UCSD-AML1 (cell line): Measurements from ENCODE around the gene C7.
"Not testable (repeated sequence)": the region's sequence is repeated elsewhere in the genome, so short reads cannot be mapped to it uniquely, and the experiment has no call there.

Source experiments
- DNase-seq: peaks from one replicate; lab custom pipeline; 2025; ENCODE audit not compliant: unreplicated experiment; lab: John Stamatoyannopoulos, UW

Gene C7

DNA sequence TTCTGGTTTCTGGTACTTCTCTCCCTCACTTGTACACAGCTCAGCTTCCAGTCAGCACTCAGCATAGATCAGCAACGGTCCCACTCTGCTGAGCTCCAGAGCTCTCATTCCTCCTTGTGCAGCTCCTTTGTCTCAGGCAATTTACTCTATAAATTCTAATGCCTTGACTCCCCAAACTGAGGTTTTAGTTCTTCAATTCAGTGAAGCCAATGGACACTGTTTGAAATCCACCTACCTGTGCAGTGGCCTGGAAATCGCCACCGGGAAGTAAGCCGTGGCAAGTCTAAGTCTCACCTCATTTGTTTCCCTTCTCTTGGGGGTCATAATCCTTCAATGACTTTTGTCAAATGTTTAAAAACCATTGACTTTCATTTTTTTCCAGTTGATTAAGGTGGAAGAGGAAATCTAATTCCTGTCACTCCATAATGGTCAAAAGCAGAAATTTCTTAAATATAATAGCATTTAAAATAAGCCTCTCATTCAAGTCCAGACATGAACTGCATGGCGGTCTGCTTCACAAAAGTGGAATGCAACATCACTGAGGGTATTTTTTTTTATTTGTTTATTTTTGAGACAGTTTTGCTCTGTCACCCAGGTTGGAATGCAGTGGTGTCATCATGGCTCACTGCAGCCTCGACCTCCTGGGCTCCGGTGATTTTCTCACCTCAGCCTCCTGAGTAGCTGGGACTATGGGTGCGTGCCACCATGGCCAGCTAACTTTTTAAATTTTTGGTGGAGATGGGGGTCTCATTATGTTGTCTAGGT is 79.6 kb downstream of the C7 start:
- DNase-seq, result no peak

DNA sequence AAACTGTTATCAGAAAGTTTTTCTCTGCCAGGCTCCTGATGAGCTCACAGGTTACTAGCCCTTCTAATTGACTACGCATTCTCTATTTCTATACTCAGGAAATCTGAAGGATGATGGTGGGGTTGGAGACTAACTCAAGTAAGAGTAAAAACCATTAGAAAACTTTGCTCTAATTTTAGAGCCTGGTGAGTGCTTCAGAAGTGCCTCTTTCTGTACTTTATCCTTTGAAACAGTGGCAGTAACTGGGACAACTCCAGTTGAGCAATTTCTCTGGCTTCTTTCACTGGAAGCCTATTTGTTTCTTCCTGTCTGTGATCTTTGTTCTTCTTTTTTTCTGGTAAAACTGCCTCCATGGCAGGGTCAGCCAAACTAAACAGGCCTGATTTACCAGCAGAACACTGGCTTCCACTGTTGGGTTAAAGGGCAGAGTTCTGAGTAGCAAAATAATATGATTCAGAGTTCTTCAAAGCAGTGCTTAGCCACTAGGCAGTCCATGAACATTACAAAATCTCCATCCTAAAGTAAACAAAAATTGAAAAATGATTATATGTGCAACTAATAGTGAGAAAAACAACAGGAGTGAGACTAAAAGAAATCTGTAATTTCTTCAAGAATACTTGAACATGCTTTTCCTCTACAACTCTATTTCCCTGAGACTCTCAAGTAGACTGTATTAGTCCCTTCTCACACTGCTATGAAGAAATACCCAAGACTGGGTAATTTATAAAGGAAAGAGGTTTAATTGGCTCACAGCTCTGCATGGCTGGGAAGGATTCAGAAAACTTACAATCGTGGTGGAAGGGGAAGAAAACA is 82.1 kb downstream of the C7 start:
- DNase-seq, result no peak

DNA sequence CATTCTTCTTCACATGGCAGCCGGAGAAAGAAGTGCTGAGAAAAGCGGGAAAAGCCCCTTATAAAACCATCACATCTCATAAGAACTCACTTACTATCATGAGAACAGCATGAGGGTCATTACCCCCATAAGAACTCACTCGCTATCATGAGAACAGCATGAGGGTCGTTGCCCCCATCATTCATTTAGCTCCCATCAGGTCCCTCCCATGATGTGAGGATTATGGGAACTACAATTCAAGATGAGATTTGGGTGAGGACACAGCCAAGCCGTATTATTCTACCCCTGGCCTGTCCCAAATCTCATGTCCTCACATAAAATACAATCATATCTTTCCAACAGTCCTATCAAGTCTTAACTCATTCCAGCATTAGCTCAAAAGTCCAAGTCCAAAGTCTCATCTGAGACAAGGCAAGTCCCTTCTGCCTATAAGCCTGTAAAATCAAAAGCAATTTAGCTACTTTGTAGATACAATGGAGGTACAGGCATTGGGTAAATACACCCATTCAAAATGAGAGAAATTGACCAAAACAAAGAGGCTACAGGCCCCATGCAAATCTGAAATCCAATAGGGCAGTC is 82.8 kb downstream of the C7 start:
- DNase-seq, result no peak

DNA sequence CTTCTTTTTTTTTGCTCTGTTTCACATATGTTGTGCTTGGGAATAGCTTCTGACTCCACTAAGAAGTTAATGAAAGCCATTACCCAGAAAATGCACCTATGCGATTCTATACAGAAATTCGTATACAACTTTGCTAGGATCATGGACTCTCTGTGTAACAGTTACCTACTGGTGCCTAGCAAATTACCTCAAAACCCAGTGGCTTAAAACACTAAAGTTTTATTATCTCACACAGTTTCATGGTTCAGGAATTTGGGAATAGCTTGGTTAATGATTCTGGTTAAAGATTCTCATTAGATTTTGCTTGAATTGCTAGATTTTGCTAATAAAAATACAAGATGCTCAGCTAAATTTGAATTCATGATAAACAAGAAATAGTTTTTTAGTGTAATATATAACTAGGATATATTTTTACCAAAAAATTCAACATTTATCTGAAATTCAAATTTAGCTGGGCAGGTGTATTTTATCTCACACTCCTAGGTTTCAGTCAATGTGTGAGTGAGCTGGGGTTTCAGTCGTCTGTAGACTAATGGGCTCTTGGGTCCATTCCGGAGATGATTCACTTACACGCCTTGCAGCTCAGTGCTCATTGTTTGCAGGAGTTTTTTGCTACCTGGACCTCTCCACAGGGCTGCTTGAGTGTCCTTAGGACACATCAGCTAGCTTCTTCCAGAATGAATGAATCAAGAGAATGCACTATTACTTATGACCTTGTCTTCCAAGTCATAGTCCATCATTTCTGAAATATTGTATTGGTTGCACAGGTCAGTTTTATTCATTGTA is 86.7 kb downstream of the C7 start:
- DNase-seq, result no peak

DNA sequence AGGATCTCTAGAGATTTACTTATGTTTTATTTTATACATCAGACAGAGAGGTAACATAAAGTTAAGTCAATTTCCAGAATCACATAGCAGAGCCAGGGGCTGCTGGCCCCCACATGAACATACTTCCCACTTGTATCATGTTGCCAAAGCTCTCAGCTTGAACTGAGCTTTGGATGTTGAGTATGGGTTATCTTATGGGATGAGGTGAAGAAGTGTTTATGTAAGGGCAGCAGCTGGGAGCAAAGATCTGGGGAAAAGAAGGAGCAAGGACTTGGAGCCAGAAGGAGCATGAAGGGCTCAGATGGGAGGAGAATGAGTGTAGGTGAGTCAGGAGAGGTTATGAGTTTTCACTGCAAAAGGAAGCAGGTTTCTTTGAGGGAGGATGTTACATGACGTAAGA is 89.8 kb downstream of the C7 start:
- DNase-seq, result no peak

DNA sequence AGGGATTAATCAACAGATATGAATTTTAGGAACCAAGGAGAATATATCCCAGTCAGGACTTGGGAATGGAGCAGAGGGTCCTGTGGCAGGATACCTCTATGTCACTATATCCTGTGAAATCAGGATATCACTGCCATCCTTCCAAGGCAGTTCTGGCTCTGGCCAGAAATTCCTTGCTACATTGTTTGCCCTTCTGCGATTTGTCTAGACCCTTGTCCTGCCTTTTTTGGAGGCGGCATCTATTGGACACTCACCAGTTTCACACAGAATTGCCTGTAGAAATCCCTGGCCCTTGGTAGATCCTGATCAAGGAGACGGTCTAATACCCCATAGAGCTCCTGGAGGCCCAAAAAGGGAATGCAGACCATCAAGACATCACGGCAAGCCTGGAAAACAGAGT is 90.7 kb downstream of the C7 start:
- no peak for DNase-seq

DNA sequence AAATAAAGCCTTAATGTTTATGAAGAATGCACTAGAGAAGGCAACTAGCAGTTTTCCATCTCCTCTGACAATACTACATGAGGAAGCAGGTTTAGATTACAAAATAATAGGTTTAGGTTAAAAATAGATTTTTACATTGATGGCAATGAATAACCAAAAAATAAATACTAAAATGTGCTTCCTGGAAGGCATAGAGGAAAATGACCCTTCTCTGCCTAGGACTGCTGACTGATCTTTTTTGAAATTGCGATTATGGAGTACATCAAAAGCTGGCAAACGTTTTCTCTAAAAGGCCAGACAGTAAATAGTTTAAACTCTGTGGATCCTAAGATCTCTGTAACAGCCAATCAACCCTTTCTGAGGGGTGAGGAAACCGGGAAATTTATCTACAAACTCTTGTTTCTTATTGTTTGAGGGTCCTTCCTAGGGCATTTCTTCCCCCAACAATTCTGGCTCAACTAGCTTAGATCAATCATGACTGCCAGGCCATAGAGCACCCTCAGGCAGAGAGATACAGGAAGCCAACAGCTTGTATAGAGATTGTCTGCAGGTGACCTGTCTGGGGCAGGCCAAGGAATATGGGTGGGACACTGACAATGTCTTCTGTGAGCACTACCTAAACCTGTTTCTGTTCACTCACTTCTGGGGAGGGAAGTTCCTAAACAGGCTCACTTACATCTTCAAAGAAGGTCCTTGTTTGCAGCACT is 94.5 kb downstream of the C7 start:
- no peak for DNase-seq

DNA sequence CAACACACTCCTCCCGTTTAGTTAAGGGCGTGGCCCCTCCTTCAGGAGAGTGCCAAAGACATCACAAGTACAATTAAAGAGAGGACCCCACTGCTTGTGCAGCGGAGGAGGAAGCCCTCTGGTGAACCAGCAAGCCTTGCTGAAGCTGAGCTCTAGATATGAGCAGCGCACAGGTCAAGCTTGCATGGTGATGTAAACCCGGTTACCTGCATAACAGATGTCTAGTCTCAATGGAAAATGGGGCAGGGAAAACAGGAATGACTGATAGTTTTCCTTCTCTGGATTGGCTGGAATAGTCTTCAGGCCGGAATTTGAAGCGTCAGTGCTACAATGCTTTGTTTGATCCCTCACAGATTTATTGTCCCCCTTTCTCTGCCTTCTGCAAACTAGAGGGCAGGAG is 95.6 kb downstream of the C7 start:
- no peak for DNase-seq

DNA sequence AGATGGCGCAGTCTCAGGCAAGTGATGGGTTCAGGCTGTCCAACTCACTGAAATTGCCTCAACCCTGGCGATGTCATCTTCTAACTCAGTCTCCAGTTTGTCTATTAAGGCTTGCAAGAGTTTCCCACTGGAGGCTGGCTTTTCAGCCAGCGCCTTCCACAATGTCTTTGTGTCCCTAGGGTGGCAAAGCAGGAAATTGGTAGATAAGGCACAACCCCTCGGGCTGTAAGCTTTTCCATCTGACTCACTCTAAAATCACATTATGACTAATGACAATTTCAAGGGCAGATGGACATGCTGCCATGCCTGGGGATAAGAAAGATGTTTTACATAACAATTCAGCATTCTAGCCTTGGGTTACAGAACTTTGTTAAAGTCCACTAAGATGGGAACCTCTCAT is 99.9 kb downstream of the C7 start:
- DNase-seq, result no peak

DNA sequence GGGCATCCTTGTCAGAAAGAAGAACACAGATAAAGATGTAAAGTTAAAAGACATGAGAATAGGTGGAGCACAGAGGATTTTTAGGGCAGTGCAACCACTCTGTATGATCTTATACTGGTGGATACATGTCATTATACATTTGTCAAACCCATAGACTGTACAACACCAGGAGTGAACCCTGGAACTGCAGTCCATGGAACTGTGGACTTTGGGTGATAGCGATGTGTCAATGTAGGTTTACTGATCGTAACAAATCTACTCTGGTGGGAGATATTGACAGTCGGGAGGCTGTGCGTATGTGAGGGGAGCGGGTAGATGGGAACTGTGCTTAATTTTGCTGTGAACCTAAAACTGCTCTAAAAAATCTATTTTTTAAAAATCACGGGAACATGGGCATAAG is 101.3 kb downstream of the C7 start:
- DNase-seq, result no peak

DNA sequence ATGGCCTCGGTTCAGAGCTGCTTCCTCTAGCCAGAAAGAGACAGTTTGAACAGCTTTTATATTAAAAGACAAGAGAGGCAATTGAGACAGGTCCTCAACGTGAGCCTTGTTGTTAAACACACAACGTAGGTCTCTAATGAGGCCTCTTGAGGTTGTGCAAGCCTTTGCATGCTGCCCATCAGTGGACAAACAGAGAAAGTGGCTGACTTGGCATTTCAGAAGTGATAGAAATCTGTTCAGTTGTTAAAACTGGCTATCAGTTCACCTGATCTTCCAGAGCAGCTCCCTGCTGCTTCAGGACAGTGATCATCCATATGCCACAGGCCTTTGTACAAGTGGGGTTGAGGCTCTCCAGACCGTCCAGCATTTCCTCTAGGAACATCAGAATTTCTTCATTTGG is 103.0 kb downstream of the C7 start:
- no peak for DNase-seq

DNA sequence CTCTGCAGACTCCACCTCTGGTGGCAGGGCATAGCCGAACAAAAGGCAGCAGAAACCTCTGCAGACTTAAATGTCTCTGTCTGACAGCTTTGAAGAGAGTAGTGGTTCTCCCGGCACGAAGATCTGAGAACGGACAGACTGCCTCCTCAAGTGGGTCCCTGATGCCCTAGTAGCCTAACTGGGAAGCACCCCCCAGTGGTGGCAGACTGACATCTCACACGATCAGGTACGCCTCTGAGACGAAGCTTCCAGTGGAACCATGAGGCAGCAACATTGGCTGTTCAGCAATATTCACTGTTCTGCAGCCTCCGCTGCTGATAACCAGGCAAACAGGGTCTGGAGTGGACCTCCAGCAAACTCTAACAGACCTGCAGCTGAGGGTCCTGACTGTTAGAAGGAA is 113.3 kb downstream of the C7 start:
- not testable (repeated sequence) for DNase-seq
